ACC112 (cell line): Measurements from ENCODE around the gene AKAP6.

ENCODE experiments used
- H2AFZ ChIP-seq: fragments of 200-600 bp; sonication (generic); one replicate; pipeline ENCODE4 v1.6.0; 2017; ENCODE audit warnings: antibody characterized with exemption, low read length; ENCODE audit not compliant: unreplicated experiment
- H3K27ac ChIP-seq: fragments of 200-600 bp; sonication (generic); 2 replicates; pipeline ENCODE4 v1.5.1; 2014; ENCODE audit warnings: low read depth, mild to moderate bottlenecking, antibody characterized with exemption, low read length, moderate library complexity
- H3K27me3 ChIP-seq: fragments of 200-600 bp; sonication (generic); 2 replicates; pipeline ENCODE4 v1.6.1; 2014; ENCODE audit warnings: mild to moderate bottlenecking, antibody characterized with exemption, low read length, moderate library complexity, mixed read lengths; ENCODE audit not compliant: insufficient read depth
- H3K36me3 ChIP-seq: fragments of 200-600 bp; sonication (generic); 2 replicates; pipeline ENCODE4 v1.6.1; 2016; ENCODE audit warnings: mild to moderate bottlenecking, antibody characterized with exemption, low read length, moderate library complexity, mixed read lengths; ENCODE audit not compliant: insufficient read depth
- H3K4me1 ChIP-seq: fragments of 200-600 bp; sonication (generic); one replicate; pipeline ENCODE4 v1.6.1; 2016; ENCODE audit warnings: low read length, mixed read lengths; ENCODE audit not compliant: insufficient read depth, unreplicated experiment, control insufficient read depth
- H3K4me3 ChIP-seq: fragments of 200-600 bp; sonication (generic); 2 replicates; pipeline ENCODE4 v1.5.1; 2014; ENCODE audit warnings: mild to moderate bottlenecking, low read depth, low read length
- H3K79me2 ChIP-seq: fragments of 200-600 bp; sonication (generic); one replicate; pipeline ENCODE4 v1.6.0; 2016; ENCODE audit warnings: low read length; ENCODE audit not compliant: control insufficient read depth, unreplicated experiment, insufficient read depth

Gene AKAP6

DNA sequence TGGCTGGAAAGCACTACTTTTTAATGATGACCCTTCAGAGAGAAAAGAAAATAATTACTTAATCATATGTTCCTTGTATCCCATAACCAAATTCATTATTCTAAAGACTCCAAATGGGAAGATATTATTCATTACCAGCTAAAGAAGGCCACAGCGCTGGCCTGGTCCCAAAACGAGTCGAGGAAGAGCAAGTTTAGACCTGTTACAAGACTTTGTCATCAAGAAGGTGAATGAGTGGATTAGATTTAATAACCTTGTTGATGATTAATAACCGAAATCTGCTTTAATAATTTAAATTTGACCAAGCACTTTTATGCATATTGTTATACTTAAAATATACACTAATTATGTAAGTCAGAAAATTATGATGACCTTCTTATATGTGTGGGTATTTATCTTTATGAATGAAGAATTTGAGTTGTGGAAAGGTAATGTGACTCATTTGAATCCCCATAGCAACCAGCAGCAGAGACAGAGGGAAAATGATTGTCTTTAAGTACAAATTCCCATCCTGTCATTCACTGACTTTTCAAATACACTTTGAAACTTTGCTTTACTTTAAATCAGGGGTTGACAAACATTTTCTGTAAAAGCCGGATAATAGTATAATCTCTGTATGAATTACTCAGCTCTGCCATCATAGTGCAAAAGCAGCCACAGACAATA is 409.2 kb downstream of the AKAP6 start:
- Histone ChIP-seq H3K36me3 (no peaks in the 10 kb centered on the region), H3K27me3 (no peaks in the 10 kb centered on the region)

DNA sequence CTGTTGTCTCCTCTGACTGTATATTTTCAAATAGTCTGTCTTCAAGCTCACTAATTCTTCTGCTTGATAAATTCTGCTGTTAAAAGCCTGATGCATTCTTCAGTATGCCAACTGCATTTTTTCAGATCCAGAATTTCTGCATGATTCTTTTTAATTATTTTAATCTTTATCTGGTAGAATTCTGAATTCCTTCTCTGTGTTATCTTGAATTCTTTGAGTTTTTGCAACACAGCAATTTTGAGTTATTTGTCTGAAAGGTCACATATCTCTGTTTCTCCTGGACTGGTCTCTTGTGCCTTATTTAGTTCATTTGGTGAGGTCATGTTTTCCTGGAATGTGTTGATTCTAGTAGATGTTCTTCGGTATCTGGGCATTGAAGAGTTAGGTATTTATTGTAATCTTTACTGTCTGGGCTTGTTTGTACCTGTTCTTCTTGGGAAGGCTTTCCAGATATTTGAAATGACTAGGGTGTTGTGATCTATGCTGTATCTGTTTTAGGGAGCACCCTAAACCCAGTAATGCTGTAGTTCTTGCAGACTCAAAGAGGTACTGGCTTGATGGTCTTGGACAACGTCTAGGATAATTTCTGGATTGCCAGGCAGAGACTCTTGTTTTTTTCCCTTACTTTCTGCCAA is 415.8 kb downstream of the AKAP6 start:
- Histone ChIP-seq H3K27me3 (no peaks in the 10 kb centered on the region), H3K4me3 (no peak overlapping the region), H3K79me2 (no peaks in the 10 kb centered on the region), H2AFZ (no peak overlapping the region), H3K27ac (no peak overlapping the region), H3K36me3 (no peaks in the 10 kb centered on the region), H3K4me1 (no peaks in the 10 kb centered on the region)

More for the DNA sequence above, 409.2 kb downstream of the AKAP6 start:
- H3K4me3 ChIP-seq: no peak overlapping the region
- H3K79me2 ChIP-seq: no peaks in the 10 kb centered on the region
- H2AFZ ChIP-seq: no peak overlapping the region
- no peak overlapping the region for H3K27ac ChIP-seq
- no peaks in the 10 kb centered on the region for H3K4me1 ChIP-seq

DNA sequence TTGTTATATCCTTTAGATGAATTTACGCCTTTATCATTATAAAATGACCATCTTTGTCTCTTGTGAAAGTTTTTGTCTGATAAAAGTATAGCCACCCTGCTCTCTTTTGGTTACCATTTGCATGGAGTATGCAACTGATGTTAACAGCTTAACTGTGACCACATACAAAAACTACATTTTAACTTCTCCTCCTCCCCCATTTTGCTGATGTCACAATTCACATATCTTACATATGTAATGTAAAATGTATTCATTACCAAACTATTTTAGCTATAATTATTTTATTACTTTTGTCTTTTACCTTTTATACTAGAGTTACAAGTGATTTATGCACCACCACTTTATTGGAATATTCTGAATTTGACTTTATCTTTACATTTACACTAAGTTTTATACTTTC is 425.1 kb downstream of the AKAP6 start:
- Histone ChIP-seq H3K4me3 (no peak overlapping the region), H3K36me3 (no peaks in the 10 kb centered on the region), H3K79me2 (no peaks in the 10 kb centered on the region), H3K4me1 (no peaks in the 10 kb centered on the region), H3K27me3 (no peaks in the 10 kb centered on the region), H2AFZ (no peak overlapping the region), H3K27ac (no peak overlapping the region)

GRCh38 chr14:32756173-32756572 is 427.1 kb downstream of the AKAP6 start:
- H2AFZ ChIP-seq: no peak overlapping the region
- H3K27me3 ChIP-seq: no peaks in the 10 kb centered on the region
- H3K36me3 ChIP-seq: no peaks in the 10 kb centered on the region
- peaks cover 10% of the 10 kb centered on the region for H3K4me1 ChIP-seq
- no peak overlapping the region for H3K27ac ChIP-seq
- H3K4me3 ChIP-seq: no peak overlapping the region
- no peaks in the 10 kb centered on the region for H3K79me2 ChIP-seq

DNA sequence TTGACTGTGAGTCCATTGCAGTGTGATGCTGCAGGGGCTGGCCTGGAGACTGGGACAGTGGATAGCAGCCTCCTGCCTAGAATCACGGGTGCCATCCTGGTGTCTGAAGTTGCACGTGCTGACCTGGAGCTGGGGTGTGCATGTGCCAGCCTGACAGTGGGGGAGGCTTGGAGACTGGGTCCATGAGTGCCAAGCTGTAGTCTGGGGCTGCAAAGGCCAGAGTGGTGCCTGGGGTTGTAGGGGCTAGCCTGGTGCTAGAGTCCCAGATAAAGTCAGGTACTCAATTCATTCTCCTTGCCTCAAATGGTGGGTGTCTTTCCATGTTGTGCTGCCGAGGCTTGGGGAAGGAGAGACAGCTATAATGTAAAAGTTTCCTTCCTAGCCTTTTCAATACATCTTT is 427.7 kb downstream of the AKAP6 start:
- Histone ChIP-seq H2AFZ (no peak overlapping the region), H3K27me3 (no peaks in the 10 kb centered on the region), H3K4me1 (peaks cover 16% of the 10 kb centered on the region), H3K4me3 (no peak overlapping the region), H3K36me3 (no peaks in the 10 kb centered on the region), H3K79me2 (no peaks in the 10 kb centered on the region), H3K27ac (no peak overlapping the region)

- H2AFZ ChIP-seq: no peak overlapping the region
Measured at GRCh38 chr14:32757568-32757967, 428.5 kb downstream of the AKAP6 start.

GRCh38 chr14:32761381-32761968 is 432.4 kb downstream of the AKAP6 start:
- H3K79me2 ChIP-seq: no peaks in the 10 kb centered on the region
- H3K27ac ChIP-seq: peak overlapping the region; percentile 84
- no peaks in the 10 kb centered on the region for H3K36me3 ChIP-seq
- H3K4me1 ChIP-seq: peaks cover 43% of the 10 kb centered on the region
- peak overlapping the region; percentile 5 for H2AFZ ChIP-seq
- H3K27me3 ChIP-seq: no peaks in the 10 kb centered on the region
- peak overlapping the region; percentile 6; the same call in 1 of the 2 replicates for H3K4me3 ChIP-seq

More at GRCh38 chr14:32757568-32757967, 428.5 kb downstream of the AKAP6 start:
- Histone ChIP-seq H3K4me1 (peaks cover 23% of the 10 kb centered on the region), H3K36me3 (no peaks in the 10 kb centered on the region), H3K27me3 (no peaks in the 10 kb centered on the region), H3K4me3 (no peak overlapping the region), H3K79me2 (no peaks in the 10 kb centered on the region), H3K27ac (no peak overlapping the region)

DNA sequence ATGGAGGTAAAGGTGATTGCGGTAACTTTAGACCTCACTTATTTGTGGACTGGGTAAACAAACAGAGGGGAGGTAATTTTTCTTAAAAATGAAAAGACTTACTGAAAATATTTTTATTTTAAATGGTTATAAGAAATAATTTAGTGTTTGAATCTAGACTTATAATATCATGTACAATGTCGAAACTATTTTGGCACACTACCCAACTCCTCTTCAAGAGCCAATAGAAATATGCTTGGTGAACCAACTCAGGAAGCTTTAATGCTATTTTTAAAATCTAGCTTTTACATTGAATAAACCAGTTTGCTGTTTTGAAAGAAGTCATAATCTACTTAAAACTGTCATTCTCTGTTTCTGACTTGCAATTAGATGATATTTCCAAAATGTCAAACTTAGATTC is 433.8 kb downstream of the AKAP6 start:
- Histone ChIP-seq H3K36me3 (no peaks in the 10 kb centered on the region), H3K4me1 (peaks cover 43% of the 10 kb centered on the region), H3K27me3 (no peaks in the 10 kb centered on the region), H2AFZ (peak overlapping the region; percentile 43), H3K79me2 (no peaks in the 10 kb centered on the region), H3K4me3 (no peak overlapping the region; the same call in 1 of the 2 replicates), H3K27ac (peak overlapping the region; percentile 84)

DNA sequence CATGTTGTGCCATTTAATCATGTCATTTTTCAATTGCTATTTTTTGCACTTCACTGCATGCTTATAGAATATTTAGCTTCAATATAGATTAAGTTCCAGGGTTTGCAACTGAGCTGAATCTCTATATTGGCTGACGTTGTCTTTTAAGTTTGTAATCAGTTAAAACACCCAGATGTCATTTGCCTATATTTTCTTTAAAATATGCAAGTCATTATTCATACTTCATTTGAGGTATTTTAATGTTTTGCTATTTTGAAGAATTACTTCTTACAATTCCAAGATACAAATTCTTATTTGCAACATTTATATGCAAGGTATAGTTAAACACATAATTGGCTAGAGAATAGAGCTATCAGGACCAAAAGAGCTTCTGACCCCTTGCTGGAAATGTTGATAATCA is 434.6 kb downstream of the AKAP6 start:
- Histone ChIP-seq H3K4me3 (no peak overlapping the region; the same call in 1 of the 2 replicates), H3K36me3 (no peaks in the 10 kb centered on the region), H3K27me3 (no peaks in the 10 kb centered on the region), H3K27ac (peak overlapping the region; percentile 84), H3K4me1 (peaks cover 43% of the 10 kb centered on the region), H3K79me2 (no peaks in the 10 kb centered on the region), H2AFZ (no peak overlapping the region)

- Histone ChIP-seq H3K27me3 (no peaks in the 10 kb centered on the region), H3K27ac (peak overlapping the region; percentile 84), H3K79me2 (no peaks in the 10 kb centered on the region), H3K4me3 (no peak overlapping the region), H2AFZ (no peak overlapping the region), H3K4me1 (peaks cover 43% of the 10 kb centered on the region), H3K36me3 (no peaks in the 10 kb centered on the region)
Measured at GRCh38 chr14:32764131-32764530, 435.0 kb downstream of the AKAP6 start.

DNA sequence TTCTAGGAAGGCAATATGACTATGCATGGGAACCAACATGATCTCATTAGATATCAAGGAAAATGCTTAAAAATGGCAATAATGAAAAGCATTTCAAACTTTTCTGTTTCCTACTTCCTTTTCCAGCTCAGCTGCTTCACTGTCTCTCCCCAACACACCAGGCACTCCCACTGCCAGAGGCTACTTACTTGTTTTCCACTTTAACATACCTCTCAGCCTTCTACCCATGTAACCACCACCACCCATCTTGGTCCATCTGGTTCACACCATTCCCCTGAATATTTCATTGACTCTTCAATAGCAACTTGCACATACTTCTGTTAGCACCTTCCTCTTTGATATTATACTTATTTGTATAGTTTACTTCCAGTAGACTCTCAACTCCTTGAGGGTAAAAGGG is 441.3 kb downstream of the AKAP6 start:
- no peaks in the 10 kb centered on the region for H3K27me3 ChIP-seq
- no peaks in the 10 kb centered on the region for H3K4me1 ChIP-seq
- H3K4me3 ChIP-seq: no peak overlapping the region
- no peak overlapping the region for H3K27ac ChIP-seq
- H2AFZ ChIP-seq: no peak overlapping the region
- H3K36me3 ChIP-seq: no peaks in the 10 kb centered on the region
- no peaks in the 10 kb centered on the region for H3K79me2 ChIP-seq
